ENCODE data around the gene RGS7BP. TPM values are rescaled to one million over a fixed set of nuclear protein-coding genes. Genes with fewer than 3 reads are reported as not detected.

RGS7BP gene
- total RNA-seq, 1 experiment from 2014 or later = 5.1 TPM

DNA sequence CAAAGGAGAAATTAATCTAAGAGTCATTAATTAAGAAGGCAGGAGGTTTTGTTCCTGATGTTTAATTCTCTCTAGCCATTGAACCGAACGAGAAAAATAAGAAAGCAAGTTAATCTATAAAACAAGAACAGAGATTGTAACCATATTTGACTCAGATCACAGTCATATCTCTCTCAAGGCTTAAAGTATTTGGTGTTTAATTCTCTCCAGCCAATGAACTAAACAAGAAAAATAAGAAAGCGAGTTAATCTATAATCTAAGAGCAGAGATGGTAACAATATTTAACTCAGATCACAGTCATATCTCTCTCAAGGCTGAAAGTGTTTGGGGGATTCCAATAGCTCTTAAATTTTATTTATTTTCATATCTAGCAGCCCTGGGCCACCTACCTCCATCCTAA is 110.1 kb downstream of the RGS7BP start:
- H3K4me3 Mint-ChIP-seq = no peak overlapping the region
- ChIA-PET POLR2A (no interaction called here), CTCF (no interaction called here)
- DNase-seq (ENCODE audit: low spot score) (no peak), ATAC-seq (no peak)
- no peak overlapping the region for H3K27ac Mint-ChIP-seq
- no peaks in the 10 kb centered on the region for H3K27me3 Mint-ChIP-seq (ENCODE audit: low read depth)
- H3K36me3 Mint-ChIP-seq = no peaks in the 10 kb centered on the region
- peaks cover 3% of the 10 kb centered on the region; the same call in 1 of the 2 replicates for H3K4me1 Mint-ChIP-seq
- TF ChIP-seq SMAD3 (CRISPR knock-in tag; IDR thresholded peaks at IDR 0.05; ENCODE audit: borderline replicate concordance) = no peak
- TF ChIP-seq, protein P1, sequence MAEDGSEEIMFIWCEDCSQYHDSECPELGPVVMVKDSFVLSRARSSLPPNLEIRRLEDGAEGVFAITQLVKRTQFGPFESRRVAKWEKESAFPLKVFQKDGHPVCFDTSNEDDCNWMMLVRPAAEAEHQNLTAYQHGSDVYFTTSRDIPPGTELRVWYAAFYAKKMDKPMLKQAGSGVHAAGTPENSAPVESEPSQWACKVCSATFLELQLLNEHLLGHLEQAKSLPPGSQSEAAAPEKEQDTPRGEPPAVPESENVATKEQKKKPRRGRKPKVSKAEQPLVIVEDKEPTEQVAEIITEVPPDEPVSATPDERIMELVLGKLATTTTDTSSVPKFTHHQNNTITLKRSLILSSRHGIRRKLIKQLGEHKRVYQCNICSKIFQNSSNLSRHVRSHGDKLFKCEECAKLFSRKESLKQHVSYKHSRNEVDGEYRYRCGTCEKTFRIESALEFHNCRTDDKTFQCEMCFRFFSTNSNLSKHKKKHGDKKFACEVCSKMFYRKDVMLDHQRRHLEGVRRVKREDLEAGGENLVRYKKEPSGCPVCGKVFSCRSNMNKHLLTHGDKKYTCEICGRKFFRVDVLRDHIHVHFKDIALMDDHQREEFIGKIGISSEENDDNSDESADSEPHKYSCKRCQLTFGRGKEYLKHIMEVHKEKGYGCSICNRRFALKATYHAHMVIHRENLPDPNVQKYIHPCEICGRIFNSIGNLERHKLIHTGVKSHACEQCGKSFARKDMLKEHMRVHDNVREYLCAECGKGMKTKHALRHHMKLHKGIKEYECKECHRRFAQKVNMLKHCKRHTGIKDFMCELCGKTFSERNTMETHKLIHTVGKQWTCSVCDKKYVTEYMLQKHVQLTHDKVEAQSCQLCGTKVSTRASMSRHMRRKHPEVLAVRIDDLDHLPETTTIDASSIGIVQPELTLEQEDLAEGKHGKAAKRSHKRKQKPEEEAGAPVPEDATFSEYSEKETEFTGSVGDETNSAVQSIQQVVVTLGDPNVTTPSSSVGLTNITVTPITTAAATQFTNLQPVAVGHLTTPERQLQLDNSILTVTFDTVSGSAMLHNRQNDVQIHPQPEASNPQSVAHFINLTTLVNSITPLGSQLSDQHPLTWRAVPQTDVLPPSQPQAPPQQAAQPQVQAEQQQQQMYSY (CRISPR knock-in tag; IDR thresholded peaks at IDR 0.05) = no peak
- no peak for TF ChIP-seq ZNF671 (CRISPR knock-in tag; IDR thresholded peaks at IDR 0.05)
- no peak for TF ChIP-seq ZNF232 (CRISPR knock-in tag; IDR thresholded peaks at IDR 0.05)
- TF ChIP-seq NFYB (CRISPR knock-in tag; conservative IDR thresholded peaks at IDR 0.05; ENCODE audit: low read depth) = no peak
- TF ChIP-seq ESRRA (CRISPR knock-in tag; IDR thresholded peaks at IDR 0.05; ENCODE audit: borderline replicate concordance) = no peak
- TF ChIP-seq, protein P2, sequence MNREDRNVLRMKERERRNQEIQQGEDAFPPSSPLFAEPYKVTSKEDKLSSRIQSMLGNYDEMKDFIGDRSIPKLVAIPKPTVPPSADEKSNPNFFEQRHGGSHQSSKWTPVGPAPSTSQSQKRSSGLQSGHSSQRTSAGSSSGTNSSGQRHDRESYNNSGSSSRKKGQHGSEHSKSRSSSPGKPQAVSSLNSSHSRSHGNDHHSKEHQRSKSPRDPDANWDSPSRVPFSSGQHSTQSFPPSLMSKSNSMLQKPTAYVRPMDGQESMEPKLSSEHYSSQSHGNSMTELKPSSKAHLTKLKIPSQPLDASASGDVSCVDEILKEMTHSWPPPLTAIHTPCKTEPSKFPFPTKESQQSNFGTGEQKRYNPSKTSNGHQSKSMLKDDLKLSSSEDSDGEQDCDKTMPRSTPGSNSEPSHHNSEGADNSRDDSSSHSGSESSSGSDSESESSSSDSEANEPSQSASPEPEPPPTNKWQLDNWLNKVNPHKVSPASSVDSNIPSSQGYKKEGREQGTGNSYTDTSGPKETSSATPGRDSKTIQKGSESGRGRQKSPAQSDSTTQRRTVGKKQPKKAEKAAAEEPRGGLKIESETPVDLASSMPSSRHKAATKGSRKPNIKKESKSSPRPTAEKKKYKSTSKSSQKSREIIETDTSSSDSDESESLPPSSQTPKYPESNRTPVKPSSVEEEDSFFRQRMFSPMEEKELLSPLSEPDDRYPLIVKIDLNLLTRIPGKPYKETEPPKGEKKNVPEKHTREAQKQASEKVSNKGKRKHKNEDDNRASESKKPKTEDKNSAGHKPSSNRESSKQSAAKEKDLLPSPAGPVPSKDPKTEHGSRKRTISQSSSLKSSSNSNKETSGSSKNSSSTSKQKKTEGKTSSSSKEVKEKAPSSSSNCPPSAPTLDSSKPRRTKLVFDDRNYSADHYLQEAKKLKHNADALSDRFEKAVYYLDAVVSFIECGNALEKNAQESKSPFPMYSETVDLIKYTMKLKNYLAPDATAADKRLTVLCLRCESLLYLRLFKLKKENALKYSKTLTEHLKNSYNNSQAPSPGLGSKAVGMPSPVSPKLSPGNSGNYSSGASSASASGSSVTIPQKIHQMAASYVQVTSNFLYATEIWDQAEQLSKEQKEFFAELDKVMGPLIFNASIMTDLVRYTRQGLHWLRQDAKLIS (CRISPR knock-in tag; IDR thresholded peaks at IDR 0.05; ENCODE audit: borderline replicate concordance) = no peak
- TF ChIP-seq JAZF1 (CRISPR knock-in tag; IDR thresholded peaks at IDR 0.05) = no peak
- no peak for TF ChIP-seq KAT7 (CRISPR knock-in tag; IDR thresholded peaks at IDR 0.05; ENCODE audit: borderline replicate concordance)
- no peak for TF ChIP-seq TEAD1 (CRISPR knock-in tag; IDR thresholded peaks at IDR 0.05)
- TF ChIP-seq JUN (CRISPR knock-in tag; IDR thresholded peaks at IDR 0.05) = no peak
- TF ChIP-seq, protein P3, sequence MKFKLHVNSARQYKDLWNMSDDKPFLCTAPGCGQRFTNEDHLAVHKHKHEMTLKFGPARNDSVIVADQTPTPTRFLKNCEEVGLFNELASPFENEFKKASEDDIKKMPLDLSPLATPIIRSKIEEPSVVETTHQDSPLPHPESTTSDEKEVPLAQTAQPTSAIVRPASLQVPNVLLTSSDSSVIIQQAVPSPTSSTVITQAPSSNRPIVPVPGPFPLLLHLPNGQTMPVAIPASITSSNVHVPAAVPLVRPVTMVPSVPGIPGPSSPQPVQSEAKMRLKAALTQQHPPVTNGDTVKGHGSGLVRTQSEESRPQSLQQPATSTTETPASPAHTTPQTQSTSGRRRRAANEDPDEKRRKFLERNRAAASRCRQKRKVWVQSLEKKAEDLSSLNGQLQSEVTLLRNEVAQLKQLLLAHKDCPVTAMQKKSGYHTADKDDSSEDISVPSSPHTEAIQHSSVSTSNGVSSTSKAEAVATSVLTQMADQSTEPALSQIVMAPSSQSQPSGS (CRISPR knock-in tag; IDR thresholded peaks at IDR 0.05; ENCODE audit: borderline replicate concordance, low read depth) = no peak
- TF ChIP-seq NR1H2 (CRISPR knock-in tag; IDR thresholded peaks at IDR 0.05) = no peak
- no peak for TF ChIP-seq ZNF121 (CRISPR knock-in tag; IDR thresholded peaks at IDR 0.05)
- no peak for TF ChIP-seq GABPB1 (CRISPR knock-in tag; IDR thresholded peaks at IDR 0.05)
- no peak for TF ChIP-seq EMX1 (CRISPR knock-in tag; IDR thresholded peaks at IDR 0.05)
- no peaks in the 10 kb centered on the region for H3K9me3 Mint-ChIP-seq

DNA sequence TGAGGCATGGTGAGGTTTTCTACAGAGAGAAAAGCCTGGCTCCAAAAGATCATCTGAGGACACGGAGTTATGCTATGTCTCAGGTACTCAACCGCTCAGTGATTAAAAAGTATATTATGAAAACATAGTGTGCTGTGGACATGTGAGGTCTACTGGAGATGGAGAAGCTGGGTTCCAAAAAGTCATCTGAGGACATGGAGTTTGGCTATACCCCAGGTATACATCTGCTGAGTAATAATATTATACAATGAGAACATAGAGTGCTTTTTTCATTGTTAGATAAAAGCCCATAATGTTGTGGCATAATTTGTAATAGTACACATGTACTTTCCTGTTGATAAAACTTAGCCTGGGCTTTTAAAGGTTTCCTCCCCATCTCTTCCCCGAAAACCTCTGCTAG is 113.8 kb downstream of the RGS7BP start:
- TF ChIP-seq FOXP1 (CRISPR knock-in tag; IDR thresholded peaks at IDR 0.05; ENCODE audit: borderline replicate concordance) (no peak), MXD4 (CRISPR knock-in tag; IDR thresholded peaks at IDR 0.05; ENCODE audit: borderline replicate concordance) (no peak)

More for the DNA sequence above, 113.8 kb downstream of the RGS7BP start:
- no peaks in the 10 kb centered on the region; the same call in 1 of the 2 replicates for H3K27me3 Mint-ChIP-seq (ENCODE audit: low read depth)
- ChIA-PET CTCF (no interaction called here), POLR2A (no interaction called here)
- H3K36me3 Mint-ChIP-seq = no peaks in the 10 kb centered on the region
- ATAC-seq = no peak
- no peak overlapping the region for H3K4me3 Mint-ChIP-seq
- peaks cover 3% of the 10 kb centered on the region; the same call in 1 of the 2 replicates for H3K4me1 Mint-ChIP-seq
- DNase-seq (ENCODE audit: low spot score) = no peak
- no peaks in the 10 kb centered on the region for H3K9me3 Mint-ChIP-seq
- no peak overlapping the region for H3K27ac Mint-ChIP-seq

Data from WTC11 (cell line).